Right atrium auricular region (tissue), 2 donors: ENCODE measurements around the gene GZMB. TPM values are rescaled to one million over a fixed set of nuclear protein-coding genes. Genes with fewer than 3 reads are reported as not detected.
"Not testable (repeated sequence)": the region's sequence is repeated elsewhere in the genome, so short reads cannot be mapped to it uniquely, and the experiment has no call there.

Experiments used
- DNase-seq: peaks from one replicate; pipeline ENCODE4 v3.0.0-alpha.2; 2019; ENCODE audit warnings: low spot score
- H3K27ac ChIP-seq, 2 donors: fragments of 200-600 bp; sonication (generic); 1 replicate in 1 of 2; 2 replicates in 1 of 2; pipeline ENCODE4 v1.5.1; 2016 to 2019
- H3K27me3 ChIP-seq, 2 donors: fragments of 200-600 bp; sonication (generic); one replicate each; pipeline versions ENCODE4 v1.5.1 to v1.6.0; 2017 to 2019
- H3K36me3 ChIP-seq: fragments of 200-600 bp; sonication (generic); one replicate; pipeline ENCODE4 v1.5.1; 2016
- H3K4me1 ChIP-seq, 2 donors: fragments of 200-600 bp; sonication (generic); one replicate each; pipeline versions ENCODE4 v1.5.1 to v1.6.0; 2017 to 2019
- H3K4me3 ChIP-seq, 2 donors: fragments of 200-600 bp; sonication (generic); 1 replicate in 1 of 2; 2 replicates in 1 of 2; pipeline ENCODE4 v1.5.1; 2017 to 2019; ENCODE audit warnings: mild to moderate bottlenecking in 1 of 2, moderate library complexity in 1 of 2
- H3K9me3 ChIP-seq, 2 donors: fragments of 200-600 bp; sonication (generic); one replicate each; pipeline ENCODE4 v1.5.1; 2019
- total RNA-seq, 2 donors: library from RNA; depleted of rRNA; stranded (reverse); fragments of >200 nt; gene quantifications; one replicate each; pipeline ENCODE4 v1.1.0, GENCODE V29; 2016
- TF ChIP-seq, protein P1 (sequence below), 2 donors: fragments of 200-600 bp; sonication (generic); IDR thresholded peaks; one replicate each; pipeline ENCODE4 v1.5.1; 2019; ENCODE audit warnings: antibody characterized with exemption in 2 of 2

Gene GZMB
- total RNA-seq, 2 donors from 2014 or later = 2.0 TPM; not detected in 1

GRCh38 chr14:24669651-24670050, 35.7 kb upstream of the GZMB start:
- no peaks in the 10 kb centered on the region for H3K27me3 ChIP-seq
- TF ChIP-seq, protein P1, sequence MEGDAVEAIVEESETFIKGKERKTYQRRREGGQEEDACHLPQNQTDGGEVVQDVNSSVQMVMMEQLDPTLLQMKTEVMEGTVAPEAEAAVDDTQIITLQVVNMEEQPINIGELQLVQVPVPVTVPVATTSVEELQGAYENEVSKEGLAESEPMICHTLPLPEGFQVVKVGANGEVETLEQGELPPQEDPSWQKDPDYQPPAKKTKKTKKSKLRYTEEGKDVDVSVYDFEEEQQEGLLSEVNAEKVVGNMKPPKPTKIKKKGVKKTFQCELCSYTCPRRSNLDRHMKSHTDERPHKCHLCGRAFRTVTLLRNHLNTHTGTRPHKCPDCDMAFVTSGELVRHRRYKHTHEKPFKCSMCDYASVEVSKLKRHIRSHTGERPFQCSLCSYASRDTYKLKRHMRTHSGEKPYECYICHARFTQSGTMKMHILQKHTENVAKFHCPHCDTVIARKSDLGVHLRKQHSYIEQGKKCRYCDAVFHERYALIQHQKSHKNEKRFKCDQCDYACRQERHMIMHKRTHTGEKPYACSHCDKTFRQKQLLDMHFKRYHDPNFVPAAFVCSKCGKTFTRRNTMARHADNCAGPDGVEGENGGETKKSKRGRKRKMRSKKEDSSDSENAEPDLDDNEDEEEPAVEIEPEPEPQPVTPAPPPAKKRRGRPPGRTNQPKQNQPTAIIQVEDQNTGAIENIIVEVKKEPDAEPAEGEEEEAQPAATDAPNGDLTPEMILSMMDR (IDR thresholded peaks at IDR 0.05) = no peak
- peaks cover 0 to 8% of the 10 kb centered on the region in 2 donors for H3K4me1 ChIP-seq
- no peaks in the 10 kb centered on the region for H3K36me3 ChIP-seq
- DNase-seq = no peak
- H3K27ac ChIP-seq = no peak overlapping the region
- no peaks in the 10 kb centered on the region for H3K9me3 ChIP-seq
- no peak overlapping the region for H3K4me3 ChIP-seq

- Histone ChIP-seq H3K4me3 (no peak overlapping the region), H3K27ac (no peak overlapping the region), H3K9me3 (no peaks in the 10 kb centered on the region), H3K4me1 (no peaks in the 10 kb centered on the region), H3K27me3 (no peaks in the 10 kb centered on the region), H3K36me3 (no peaks in the 10 kb centered on the region)
- TF ChIP-seq, protein P1 (IDR thresholded peaks at IDR 0.05) = no peak
- DNase-seq = no peak
Observed at GRCh38 chr14:24665440-24665991, 31.5 kb upstream of the GZMB start.

DNA sequence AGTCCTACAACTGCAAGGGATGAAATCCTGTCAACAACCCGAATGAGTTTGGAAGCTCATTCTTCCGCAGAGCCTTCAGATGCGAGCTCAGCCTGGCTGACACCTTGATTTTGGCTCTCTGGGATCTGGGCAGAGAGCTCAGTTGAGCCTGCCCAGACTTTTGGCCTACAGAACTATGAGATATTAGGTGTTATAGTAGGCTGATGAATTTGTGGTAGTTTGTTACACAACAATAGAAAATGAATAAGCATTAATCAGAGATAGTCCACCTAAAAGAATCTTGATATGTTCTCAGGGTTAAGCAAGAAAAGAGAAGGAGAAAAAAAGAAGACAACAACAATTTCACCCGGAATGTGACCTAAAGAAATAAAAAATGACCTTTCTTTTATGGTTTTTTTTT, 30.4 kb upstream of the GZMB start:
- Histone ChIP-seq H3K4me1 (no peaks in the 10 kb centered on the region), H3K27me3 (no peaks in the 10 kb centered on the region), H3K9me3 (no peaks in the 10 kb centered on the region), H3K27ac (no peak overlapping the region), H3K4me3 (no peak overlapping the region), H3K36me3 (no peaks in the 10 kb centered on the region)
- TF ChIP-seq, protein P1 (IDR thresholded peaks at IDR 0.05) = no peak
- DNase-seq = no peak

GRCh38 chr14:24662753-24663152, 28.8 kb upstream of the GZMB start:
- no peak overlapping the region for H3K27ac ChIP-seq
- H3K9me3 ChIP-seq = no peaks in the 10 kb centered on the region
- no peak for DNase-seq
- no peaks in the 10 kb centered on the region for H3K4me1 ChIP-seq
- no peaks in the 10 kb centered on the region for H3K27me3 ChIP-seq
- H3K36me3 ChIP-seq = no peaks in the 10 kb centered on the region
- TF ChIP-seq, protein P1 (IDR thresholded peaks at IDR 0.05) = no peak
- H3K4me3 ChIP-seq = no peak overlapping the region

GRCh38 chr14:24659916-24660570, 26.1 kb upstream of the GZMB start:
- no peak overlapping the region for H3K4me3 ChIP-seq
- TF ChIP-seq, protein P1 (IDR thresholded peaks at IDR 0.05) = no peak
- H3K9me3 ChIP-seq = no peaks in the 10 kb centered on the region
- no peaks in the 10 kb centered on the region for H3K27me3 ChIP-seq
- H3K4me1 ChIP-seq = no peaks in the 10 kb centered on the region
- H3K27ac ChIP-seq = no peak overlapping the region
- H3K36me3 ChIP-seq = no peaks in the 10 kb centered on the region
- DNase-seq = no peak

DNA sequence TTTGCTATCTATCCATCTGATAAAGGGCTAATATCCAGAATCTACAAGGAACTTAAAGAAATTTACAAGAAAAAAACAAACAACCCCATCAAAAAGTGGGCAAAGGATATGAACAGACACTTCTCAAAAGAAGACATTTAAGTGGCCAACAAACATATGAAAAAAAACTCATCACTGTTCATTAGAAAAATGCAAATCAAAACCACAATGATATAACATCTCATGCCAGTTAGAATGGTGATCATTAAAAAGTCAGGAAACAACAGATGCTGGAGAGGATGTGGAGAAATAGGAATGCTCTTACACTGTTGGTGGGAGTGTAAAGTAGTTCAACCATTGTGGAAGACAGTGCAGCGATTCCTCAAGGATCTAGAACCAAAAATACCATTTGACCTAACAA, 14.4 kb upstream of the GZMB start:
- peaks cover 0 to 26% of the 10 kb centered on the region in 2 donors for H3K9me3 ChIP-seq

More for the DNA sequence above, 14.4 kb upstream of the GZMB start:
- H3K36me3 ChIP-seq, H3K27me3 ChIP-seq, H3K27ac ChIP-seq, DNase-seq, H3K4me3 ChIP-seq, H3K4me1 ChIP-seq: not testable (repeated sequence)
